ENCODE measurements around the gene OCSTAMP.

The OCSTAMP gene

DNA sequence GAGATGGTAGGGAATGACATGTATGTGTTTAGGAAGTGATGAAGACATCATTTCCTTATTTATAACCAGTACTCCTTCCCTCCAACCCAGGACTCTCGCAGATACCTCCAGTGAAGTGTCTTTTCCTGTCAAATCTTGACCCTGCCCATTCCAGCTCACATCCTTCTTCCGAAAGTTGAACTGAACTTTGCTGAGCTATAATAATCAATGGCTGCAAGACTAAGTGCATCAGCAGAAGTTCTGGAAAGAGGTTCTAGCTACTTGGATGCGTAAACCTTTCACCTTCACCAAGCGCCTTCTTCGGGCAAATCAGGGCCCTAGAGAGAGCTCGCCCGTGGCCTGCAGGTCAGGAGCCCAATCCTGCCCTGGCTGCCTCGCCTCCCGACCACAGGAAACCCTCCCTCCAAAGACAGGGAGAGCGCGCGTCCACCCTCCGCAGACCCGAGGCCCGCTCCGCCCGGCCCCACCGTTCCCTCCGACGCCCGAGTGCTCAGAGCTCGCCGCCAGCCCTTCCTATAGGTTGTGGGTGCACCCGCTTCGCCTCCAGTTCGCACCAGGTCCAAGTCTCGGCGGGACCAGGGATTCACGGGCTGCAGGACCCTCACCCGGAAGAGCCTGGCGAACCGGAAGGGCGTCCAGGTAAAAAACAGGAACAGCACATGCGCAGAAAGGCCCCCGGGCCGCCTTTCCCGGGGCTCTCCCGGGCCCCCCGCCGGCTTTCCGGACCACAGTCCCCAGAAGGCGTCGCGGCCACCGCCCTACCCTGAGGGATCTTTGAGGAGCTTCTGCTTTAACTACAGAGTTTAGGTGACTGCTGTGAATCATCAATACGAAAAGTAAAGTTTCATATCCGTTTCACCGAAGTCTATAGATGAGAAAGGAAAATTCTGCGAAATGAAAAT is 37.3 kb downstream of the OCSTAMP start, which contains the start of gene ZNF334:
Gene ZNF334 (minus strand): TSS at position 617 of the 902 bp plus-strand sequence. CDS start 1,457 bp downstream, outside the sequence.
- peak; percentile 1 for DNase-seq

- DNase-seq = no peak
Observed at GRCh38 chr20:46509523-46509922, 40.9 kb downstream of the OCSTAMP start.

- DNase-seq = no peak
Observed at GRCh38 chr20:46507760-46508407, 42.6 kb downstream of the OCSTAMP start.

GRCh38 chr20:46505506-46505905 is 44.9 kb downstream of the OCSTAMP start:
- no peak for DNase-seq

- no peak for DNase-seq
Observed at GRCh38 chr20:46501961-46502360, 48.5 kb downstream of the OCSTAMP start.

DNA sequence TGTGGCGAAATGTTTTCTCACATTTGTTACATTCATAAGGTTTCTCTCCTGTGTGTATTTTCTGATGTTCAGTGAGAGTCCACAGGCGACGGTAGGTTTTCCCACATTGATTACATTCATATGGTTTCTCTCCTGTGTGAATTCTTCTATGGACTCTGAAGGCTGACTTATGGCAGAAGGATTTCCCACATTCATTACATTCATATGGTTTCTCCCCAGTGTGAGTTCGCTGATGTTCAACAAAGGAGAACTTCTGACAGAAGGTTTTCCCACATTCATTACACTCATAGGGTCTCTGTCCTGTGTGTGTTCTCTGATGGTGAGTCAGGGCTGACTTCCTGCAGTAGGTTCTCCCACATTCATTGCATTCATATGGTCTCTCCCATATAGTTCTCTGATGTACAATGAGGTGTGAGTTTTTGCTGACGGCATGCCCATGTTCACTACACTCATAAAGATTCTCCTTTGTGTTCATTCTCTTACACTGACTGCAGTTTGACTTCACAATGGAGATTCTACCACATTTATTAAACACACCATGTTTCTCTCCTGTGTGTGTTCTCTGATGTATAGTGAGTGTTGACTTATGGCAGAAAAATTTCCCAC is 49.0 kb downstream of the OCSTAMP start:
- no peak for DNase-seq

GRCh38 chr20:46494077-46494476 is 56.4 kb downstream of the OCSTAMP start:
- DNase-seq = no peak

DNA sequence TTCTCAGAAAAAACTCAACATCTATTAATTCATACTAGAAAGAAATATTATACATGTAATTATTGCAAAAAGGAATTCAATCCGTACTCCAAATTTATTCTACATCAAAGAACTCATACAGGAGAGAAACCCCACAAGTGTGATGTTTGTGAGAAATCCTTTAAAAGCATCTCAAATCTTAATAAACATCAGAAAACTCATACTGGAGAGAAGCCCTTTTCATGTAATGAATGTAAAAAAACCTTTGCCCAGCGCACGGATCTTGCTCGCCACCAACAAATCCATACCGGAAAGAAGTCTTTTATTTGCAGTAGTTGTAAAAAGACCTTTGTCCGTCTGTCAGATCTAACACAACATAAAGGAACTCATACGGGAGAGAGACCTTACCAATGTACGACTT is 59.1 kb downstream of the OCSTAMP start:
- no peak for DNase-seq

Measured in CD4-positive, alpha-beta T cell treated with Interleukin-17A for 1 hour (primary cell).